PFSK-1 (cell line): Measurements from ENCODE around the gene MTCL3.
A peak's percentile ranks its signal among the peaks of the same experiment; 100 is the strongest.

Experiments
- FOXP2 ChIP-seq: optimal IDR thresholded peaks from 2 replicates; pipeline ENCODE3; 2011; ENCODE audit warnings: borderline replicate concordance, control low read depth, inconsistent platforms; ENCODE audit not compliant: insufficient read depth; ENCODE audit errors: extremely low read length, extremely low read depth
- POLR2AphosphoS5 ChIP-seq: IDR thresholded peaks from 2 replicates; pipeline ENCODE4 v1.6.1; 2012; ENCODE audit warnings: low read depth, mild to moderate bottlenecking, control low read depth, low read length, moderate library complexity
- SIN3A ChIP-seq: IDR thresholded peaks from 2 replicates; pipeline ENCODE4 v1.6.1; 2012; ENCODE audit warnings: mild to moderate bottlenecking, low read length, moderate library complexity, borderline replicate concordance; ENCODE audit not compliant: insufficient read depth
- TAF1 ChIP-seq: IDR thresholded peaks from 2 replicates; pipeline ENCODE4 v1.6.1; 2012; ENCODE audit warnings: low read length, control low read depth, borderline replicate concordance; ENCODE audit not compliant: insufficient read depth
- TF ChIP-seq, protein P1 (sequence below), 2 experiments: IDR thresholded peaks; 2 replicates each; pipeline versions ENCODE4 v1.6.1 to v1.8.0; 2011 to 2012; ENCODE audit warnings: low read depth in 2 of 2, low read length in 2 of 2, control low read depth in 1 of 2, inconsistent platforms in 1 of 2, mild to moderate bottlenecking in 1 of 2, moderate library complexity in 1 of 2; ENCODE audit not compliant: insufficient read depth in 1 of 2

MTCL3 gene

GRCh38 chr6:127538750-127539264 is 19.7 kb upstream of the MTCL3 start:
- TF ChIP-seq TAF1 (no peak), POLR2AphosphoS5 (no peak), SIN3A (no peak), FOXP2 (no peak)
- TF ChIP-seq, protein P1, sequence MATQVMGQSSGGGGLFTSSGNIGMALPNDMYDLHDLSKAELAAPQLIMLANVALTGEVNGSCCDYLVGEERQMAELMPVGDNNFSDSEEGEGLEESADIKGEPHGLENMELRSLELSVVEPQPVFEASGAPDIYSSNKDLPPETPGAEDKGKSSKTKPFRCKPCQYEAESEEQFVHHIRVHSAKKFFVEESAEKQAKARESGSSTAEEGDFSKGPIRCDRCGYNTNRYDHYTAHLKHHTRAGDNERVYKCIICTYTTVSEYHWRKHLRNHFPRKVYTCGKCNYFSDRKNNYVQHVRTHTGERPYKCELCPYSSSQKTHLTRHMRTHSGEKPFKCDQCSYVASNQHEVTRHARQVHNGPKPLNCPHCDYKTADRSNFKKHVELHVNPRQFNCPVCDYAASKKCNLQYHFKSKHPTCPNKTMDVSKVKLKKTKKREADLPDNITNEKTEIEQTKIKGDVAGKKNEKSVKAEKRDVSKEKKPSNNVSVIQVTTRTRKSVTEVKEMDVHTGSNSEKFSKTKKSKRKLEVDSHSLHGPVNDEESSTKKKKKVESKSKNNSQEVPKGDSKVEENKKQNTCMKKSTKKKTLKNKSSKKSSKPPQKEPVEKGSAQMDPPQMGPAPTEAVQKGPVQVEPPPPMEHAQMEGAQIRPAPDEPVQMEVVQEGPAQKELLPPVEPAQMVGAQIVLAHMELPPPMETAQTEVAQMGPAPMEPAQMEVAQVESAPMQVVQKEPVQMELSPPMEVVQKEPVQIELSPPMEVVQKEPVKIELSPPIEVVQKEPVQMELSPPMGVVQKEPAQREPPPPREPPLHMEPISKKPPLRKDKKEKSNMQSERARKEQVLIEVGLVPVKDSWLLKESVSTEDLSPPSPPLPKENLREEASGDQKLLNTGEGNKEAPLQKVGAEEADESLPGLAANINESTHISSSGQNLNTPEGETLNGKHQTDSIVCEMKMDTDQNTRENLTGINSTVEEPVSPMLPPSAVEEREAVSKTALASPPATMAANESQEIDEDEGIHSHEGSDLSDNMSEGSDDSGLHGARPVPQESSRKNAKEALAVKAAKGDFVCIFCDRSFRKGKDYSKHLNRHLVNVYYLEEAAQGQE (IDR thresholded peaks at IDR 0.05; ENCODE audit: insufficient read depth in 1 of 2, low read depth in 2 of 2, low read length in 2 of 2) = no peak

- TF ChIP-seq SIN3A (no peak), TAF1 (no peak), POLR2AphosphoS5 (no peak), FOXP2 (no peak)
- TF ChIP-seq, protein P1 (IDR thresholded peaks at IDR 0.05; ENCODE audit: insufficient read depth in 1 of 2, low read depth in 2 of 2, low read length in 2 of 2) = no peak
Measured at GRCh38 chr6:127533736-127534135, 14.6 kb upstream of the MTCL3 start.

DNA sequence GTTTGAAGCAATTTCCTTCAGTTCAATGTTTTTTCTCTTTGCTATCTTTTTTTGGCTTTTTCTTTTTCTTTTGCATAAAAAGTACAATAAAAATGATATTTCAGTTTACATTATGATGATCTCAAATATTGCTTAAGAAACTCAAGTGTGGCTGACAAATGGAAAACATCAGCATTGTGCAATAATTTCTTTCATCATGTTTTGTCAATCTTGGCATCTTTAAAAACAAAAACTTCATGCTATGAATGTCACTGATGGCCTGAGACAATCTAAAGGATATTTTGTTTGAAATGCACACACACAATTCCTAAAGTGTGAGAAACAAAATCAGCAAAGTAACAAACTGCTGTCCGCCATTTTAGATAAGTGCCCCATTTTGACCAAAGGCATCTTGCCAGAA is 13.9 kb upstream of the MTCL3 start:
- TF ChIP-seq POLR2AphosphoS5 = no peak
- TF ChIP-seq SIN3A = no peak
- TF ChIP-seq TAF1 = no peak
- no peak for TF ChIP-seq FOXP2
- TF ChIP-seq, protein P1 (IDR thresholded peaks at IDR 0.05; ENCODE audit: insufficient read depth in 1 of 2, low read depth in 2 of 2, low read length in 2 of 2) = no peak

GRCh38 chr6:127522714-127523113 is 3.6 kb upstream of the MTCL3 start:
- TF ChIP-seq, protein P1 (IDR thresholded peaks at IDR 0.05; ENCODE audit: insufficient read depth in 1 of 2, low read depth in 2 of 2, low read length in 2 of 2) = no peak
- TF ChIP-seq TAF1 (no peak), POLR2AphosphoS5 (no peak), FOXP2 (no peak), SIN3A (no peak)

- TF ChIP-seq, protein P1 (IDR thresholded peaks at IDR 0.05; ENCODE audit: insufficient read depth in 1 of 2, low read depth in 2 of 2, low read length in 2 of 2) = peak; percentile 77 to 95
- TF ChIP-seq POLR2AphosphoS5 = no peak
Measured at GRCh38 chr6:127520066-127520465, 931 bp upstream of the MTCL3 start.
